ENCODE data around the gene ST6GAL2.
A peak's percentile ranks its signal among the peaks of the same experiment; 100 is the strongest.

The ST6GAL2 gene, protein sequence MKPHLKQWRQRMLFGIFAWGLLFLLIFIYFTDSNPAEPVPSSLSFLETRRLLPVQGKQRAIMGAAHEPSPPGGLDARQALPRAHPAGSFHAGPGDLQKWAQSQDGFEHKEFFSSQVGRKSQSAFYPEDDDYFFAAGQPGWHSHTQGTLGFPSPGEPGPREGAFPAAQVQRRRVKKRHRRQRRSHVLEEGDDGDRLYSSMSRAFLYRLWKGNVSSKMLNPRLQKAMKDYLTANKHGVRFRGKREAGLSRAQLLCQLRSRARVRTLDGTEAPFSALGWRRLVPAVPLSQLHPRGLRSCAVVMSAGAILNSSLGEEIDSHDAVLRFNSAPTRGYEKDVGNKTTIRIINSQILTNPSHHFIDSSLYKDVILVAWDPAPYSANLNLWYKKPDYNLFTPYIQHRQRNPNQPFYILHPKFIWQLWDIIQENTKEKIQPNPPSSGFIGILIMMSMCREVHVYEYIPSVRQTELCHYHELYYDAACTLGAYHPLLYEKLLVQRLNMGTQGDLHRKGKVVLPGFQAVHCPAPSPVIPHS

DNA sequence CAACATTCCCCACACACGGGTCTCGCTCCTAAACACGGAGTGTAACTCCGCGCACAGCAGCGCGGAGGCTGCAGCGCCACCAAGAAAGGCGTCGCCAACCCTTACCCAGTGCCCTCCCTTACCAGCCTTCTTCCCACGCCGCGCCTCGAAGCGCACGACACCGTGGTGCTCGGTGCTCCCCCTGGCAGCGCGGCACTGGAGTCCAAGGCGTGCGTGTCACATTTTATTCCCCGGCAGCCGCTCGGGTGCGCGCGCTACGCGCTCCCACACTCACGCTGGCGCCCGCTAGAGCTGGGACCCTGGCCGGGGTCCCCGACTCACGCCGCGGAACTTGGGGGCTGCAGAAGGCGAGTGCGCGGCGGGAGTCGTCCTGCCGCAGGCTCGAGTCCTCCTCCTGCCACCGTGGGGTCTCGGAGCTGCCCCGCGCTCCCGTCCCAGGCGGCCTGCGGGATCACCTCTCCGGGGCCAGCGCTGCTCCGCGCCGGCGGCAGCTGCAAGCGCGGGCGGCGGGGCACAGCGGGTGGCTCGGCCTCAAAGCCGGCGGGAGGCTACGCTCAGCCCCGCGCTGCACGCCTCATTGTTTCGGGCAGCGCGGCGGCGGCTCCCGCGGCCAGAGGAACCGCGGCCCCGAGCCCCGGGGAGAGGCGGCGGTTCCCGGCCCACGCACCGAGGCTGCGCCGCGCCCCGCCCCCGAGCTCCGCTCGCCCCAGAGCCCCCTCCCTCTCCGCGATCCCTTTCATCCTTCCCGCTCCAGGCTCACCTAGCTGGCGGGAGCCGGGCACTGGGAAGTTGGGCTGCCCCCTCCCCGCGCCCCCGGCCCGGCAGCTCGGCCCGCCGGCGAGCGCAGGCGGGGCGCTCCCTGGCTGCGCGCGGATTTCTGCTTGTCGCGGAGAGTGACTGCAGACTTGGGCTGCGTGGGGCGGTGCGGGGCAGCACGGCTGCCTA is at the start of gene ST6GAL2:
TSS of gene ST6GAL2 (minus strand) at position 197 of the 945 bp plus-strand sequence. CDS start 42,190 bp downstream, outside the sequence.
- DNase-seq: peak; percentile 50

DNA sequence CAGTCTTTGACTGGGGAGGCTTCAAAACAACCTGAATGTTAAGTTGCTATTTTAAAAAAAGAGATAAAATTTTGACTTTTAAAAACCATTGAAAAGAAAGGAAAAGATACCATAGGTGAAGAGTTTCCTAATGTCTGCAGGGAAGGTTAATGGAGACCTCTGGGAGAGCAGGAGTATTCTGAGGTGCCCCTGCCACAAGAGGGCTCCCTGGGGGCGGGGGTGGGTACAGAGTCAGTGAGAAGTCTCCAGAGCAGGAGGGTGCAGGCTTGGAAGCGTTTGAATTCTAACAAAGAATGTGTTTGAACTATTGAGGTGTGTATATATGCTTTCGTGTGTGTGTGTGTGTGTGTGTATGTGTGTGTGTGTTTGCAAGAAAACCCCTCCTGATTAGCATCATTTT is 46.7 kb upstream of the ST6GAL2 start:
- DNase-seq: no peak

DNA sequence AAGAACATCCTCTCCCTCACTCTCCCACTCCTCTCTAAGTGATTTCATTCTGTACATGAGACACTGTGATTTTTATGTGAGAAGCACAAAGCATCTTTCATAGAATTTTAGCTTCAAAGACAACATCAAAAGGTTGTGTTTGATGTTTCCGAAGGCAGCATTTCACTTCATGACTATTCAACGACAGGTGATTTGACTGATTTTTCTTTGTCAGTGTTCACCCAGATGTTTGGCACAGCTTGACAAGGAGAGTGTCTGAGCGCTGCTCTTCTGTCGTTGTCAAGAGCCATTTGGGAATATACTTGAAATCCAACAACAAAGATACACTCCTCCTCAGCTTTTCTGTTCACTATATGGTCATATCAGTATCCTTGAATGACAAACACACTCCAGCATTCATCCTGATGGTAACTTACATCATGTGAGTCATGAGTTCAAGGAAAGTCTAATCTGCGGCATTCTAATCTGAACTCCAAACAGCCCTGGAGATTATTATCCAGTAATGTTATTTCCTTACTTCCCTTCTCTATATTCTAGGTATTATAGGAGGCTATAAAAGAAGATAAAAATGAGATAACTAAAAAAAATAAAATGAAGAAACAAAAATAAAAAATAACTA is 45.9 kb upstream of the ST6GAL2 start:
- no peak for DNase-seq

DNA sequence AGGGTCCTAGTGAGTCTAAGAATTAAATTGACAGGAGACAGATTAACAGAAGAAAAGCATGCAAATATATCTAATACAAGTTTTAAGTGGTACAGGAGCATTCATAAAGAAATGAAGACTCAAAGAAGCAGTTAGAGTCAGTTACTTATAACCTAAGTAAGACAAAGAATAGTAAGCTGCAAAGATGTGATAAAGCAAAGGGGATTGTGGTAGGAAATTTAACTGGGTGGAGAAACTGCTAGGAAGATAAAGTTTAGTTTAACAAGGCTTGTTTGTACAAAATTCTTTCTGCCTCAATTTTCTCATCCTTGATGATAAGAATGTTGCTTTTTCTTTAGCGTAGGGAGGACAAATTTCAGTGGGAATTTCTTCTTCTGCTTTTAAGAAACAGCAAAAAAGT is 35.5 kb upstream of the ST6GAL2 start:
- no peak for DNase-seq

DNA sequence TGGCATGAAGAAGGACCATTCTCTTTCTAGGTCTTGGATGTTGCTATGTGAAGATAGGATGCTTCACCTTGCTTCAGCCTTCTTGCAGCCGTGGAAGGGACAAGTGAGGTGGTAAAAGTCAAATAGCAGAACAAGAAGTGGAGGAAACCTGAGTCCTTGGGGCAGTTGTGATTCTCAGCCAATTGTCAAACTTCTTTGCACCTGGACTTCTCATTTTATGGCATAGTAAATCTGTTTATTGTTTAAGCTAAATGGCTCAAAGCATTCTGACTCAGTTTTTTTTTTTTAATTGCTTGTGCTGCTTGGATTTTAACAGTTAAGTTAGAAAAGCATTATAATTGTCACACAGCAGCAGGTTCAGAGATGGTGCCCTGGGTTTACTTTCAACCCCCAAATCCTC is 33.0 kb upstream of the ST6GAL2 start:
- DNase-seq: no peak

DNA sequence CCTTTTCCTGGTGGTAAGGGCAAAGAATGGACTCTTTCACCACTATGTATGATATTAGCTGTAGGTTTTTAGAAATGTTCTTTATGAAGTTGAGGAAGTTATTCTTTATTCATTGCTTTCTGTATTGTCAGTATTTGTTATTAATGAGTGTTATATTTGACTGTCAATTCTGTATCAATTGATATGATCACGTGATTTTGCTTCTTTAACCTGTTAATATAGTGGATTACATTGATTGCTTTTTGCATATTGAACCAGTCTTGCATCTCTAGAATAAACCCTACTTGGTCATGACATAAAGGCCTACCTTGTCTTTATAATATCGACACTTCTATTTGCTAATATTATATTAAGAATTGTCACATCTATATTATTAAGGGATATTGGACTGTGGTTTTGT is 18.3 kb upstream of the ST6GAL2 start:
- DNase-seq: no peak

DNA sequence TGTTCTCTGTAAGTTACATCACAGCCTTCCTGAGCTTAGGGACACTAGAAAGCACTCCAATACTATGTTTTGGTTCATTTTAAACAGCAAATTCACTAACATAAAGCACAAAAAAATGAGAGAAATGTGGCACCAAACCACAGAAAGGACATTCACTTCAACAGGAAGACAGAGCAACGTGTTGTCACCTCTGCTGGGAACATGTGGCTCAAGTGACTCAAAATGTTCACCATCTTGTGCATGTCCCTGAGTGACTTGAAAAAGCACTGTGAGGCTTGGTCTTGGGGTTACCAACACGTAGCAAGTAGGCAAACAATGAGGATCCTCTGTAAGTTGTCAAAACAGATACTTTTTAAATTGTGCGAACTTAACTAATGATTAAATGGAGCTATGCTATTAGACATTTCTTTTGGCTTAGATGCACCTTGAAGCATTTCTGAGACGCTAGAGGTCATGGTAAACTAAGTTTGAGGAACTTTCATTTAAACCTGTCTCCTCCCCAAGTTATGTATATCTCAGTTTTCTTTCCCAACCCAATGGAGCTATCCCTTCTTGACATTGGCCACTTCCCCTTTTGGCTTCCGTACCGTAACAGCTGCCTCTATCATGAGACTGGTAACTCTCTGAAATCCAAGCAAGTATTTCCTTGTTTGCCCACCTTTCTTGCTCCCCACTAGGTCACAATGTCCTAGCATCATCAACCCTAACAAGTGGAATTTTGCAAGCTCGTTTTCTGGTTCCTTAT is 14.0 kb upstream of the ST6GAL2 start:
- no peak for DNase-seq

DNA sequence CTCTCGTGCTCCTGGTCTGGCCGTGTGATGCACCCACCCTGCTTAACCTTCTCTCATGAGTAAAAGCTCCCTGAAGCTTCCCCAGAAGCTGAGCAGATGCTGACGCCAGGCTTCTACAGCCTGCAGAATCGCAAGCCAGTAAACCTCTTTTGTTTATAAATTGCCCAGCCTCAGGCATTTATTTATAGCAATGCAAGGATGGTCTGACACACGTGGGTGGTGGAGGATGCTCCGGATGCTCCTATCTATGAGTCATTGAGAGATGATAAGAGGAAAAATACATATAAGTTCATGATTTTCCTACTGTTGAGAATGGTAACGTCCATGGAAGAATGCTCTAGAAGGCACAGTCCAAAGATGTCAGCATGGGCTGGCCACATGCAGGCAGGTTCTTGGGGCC is 8.6 kb upstream of the ST6GAL2 start:
- DNase-seq: no peak

DNA sequence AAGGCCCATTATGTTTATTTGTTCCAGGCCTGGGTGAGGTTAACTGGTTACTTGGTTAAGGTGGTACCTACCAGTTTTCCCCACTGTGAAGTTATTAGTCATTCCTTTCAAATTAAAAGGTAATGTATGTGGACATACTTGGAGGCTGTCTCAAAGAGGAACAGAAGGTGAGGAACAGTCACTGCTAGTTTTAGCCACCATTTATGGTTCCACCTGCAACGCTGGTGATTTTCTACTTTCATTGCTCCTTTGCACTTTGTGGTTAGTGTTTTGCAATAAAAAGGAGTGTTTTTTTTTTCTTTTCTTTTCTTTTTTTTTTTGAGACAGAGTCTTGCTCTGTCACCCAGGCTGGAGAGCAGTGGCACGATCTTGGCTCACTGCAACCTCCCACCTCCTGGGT is 6.1 kb upstream of the ST6GAL2 start:
- DNase-seq: no peak

DNA sequence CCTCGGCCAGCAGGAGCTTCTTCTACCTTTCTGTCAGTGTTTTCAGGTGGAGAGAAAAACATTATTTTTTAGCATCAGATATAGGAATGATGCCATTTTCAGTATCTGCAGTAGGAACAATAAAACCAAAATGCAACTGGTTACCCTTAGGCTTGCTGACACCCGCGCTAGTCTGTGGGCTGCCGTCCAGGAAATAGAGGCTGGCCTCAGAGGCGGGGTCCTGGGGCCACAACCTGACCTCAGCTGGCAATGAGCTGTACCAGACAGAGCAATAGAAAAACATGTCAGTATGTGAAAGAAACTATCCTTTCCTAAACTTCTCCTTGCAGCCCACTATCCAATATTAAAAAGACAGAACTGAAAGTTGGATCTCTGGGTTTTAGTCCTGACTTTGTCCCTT is 4.6 kb upstream of the ST6GAL2 start:
- DNase-seq: peak; percentile 44

DNA sequence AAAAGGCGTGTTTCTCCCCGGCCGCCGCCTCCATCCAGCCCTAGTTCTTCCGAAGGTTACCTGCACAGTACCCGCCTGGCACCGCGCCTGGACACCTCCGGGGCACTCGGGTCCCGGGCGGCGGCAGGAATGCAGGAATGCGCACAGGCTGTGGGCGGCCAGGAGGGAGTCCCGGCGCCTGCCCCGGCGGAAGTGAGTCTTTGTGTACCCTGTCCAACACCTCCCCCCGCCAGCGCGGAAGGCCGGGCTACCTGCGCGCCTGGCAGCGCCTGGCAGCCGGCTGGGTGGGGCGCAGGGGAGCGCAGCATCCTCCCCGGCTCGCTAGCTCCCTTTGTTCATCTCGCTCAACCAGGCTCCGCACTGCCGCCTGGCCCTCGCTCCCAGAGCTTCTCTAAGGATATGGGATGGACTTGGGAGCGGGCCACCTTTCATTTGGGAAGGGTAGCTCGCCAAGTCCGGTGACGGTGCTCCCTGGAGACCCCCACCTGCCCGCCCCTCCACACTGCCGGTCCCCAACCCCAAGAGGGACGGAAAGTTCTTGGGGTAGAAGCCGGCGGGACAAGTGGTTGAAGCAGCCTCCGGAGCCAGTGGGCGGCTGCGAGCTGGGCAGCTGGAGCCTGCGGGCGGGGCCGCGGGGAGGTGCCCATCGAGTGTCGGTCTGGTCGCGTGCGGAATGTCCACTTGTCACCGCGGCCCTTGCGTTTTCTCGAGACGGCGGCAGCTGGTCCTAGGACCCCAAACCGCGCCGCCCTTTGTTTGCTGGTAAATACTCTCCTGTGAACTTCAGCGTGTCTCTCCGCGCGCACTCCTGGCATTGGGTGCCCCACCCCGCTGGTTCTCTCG is 1.2 kb upstream of the ST6GAL2 start:
- DNase-seq: peak; percentile 53

DNA sequence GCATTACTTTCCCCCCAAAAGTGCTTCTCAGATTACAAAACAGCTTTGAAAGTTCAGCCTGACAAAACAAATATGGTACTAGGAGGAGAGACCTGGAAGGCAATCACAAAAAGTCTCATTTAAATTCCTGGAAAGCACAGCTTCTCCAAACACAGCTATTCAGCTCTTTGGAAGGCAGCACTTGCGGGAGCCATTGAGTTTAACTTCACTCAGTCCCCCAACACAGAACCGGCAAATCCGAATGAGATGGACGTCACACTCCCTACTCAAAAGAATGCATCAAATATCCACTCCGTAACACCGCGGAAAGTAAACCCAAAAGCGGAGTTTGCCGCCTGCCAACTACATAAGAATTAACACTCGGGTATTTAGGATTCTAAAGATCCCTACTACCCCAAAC is 638 bp downstream of the ST6GAL2 start:
- DNase-seq: peak; percentile 30

DNA sequence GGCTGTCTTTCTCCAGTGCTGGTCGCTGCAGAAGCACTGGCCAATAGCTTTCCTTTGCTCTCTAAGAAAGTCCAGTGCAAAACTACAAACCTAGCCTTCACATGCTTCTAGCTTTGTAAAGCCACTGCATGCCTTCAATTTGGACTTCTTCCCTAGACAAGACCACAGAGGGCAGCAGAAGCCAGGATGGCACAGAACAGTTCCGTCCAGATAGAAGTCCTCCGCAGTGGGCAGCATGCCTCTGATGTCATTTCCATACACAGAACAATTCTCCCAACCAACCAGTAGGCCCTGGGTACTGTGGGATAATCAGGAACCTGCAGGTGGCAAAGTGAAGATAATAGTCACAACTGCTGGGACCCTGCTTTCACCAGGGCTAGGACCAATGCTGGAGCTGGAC is 3.3 kb downstream of the ST6GAL2 start:
- no peak for DNase-seq

DNA sequence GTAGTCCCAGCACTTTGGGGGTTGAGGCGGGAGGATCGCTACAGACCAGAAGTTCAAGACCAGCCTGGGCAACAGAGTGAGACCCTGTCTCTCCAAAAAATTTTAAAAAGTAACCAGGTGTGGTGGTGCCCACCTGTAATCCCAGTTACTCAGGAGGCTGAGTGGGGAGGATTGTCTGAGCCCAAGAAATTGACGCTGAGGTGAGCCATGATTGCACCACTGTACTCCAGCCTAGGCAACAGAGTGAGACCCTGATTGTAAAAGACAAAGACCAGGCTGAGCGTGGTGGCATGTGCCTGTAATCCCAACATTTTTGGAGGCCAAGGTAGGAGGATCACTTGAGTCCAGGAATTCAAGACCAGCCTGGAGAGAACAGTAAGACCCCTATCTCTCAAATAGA is 7.8 kb downstream of the ST6GAL2 start:
- DNase-seq: no peak

DNA sequence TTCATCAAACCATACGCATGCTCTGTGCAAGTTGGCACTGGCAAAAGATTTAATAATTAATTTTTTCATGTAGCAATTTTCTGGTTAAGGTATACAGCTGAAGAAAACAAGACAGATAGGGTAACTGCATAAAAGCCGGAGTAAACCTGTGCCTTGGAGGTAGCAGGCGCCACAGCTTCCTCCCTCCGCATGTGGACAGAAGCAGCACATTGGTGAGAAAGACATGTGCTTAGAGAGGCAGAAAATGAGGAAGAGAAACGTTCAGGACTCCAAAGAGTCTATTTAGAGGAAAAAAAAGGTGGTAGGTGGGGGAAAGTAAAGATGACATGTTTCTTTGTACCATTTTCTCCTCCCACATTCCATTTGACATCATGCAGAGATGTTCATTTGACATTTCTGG is 9.3 kb downstream of the ST6GAL2 start:
- DNase-seq: no peak

DNA sequence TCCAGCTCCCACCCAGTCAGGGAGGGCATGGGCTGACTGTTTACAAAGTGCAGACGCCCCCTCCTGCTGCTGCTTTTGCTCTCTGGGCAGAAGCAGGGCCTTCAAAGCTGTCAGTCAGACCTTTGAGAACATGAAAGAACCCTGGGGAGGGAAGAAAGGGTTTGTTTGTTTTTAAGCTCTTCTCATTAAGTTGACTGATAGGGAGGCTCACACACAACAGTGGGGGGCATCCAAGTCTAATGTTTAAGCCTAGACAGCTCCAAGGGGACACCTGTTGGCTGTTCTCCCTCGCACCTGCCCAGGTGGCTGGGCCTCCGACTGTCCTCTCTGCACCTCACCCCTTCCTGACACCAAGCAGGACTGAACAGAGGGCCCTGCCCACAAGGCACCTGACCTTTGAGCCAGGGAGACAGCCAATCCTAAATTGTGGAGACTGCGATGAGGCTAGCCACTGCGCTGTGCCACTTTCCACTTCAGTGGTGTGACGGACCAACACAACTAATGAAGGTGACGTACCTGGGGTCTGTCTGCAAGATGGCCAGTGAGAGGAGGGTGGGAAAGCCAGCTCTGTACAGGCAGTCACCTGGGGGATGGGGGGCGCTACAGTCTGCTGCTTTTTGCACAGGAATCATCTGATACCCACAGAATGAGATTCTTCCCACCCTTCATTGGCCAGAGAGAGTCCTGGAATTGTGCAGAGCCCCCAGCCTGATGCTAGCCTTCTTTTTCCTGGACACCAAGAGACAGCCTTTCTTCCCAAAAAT is 16.3 kb downstream of the ST6GAL2 start:
- DNase-seq: no peak

DNA sequence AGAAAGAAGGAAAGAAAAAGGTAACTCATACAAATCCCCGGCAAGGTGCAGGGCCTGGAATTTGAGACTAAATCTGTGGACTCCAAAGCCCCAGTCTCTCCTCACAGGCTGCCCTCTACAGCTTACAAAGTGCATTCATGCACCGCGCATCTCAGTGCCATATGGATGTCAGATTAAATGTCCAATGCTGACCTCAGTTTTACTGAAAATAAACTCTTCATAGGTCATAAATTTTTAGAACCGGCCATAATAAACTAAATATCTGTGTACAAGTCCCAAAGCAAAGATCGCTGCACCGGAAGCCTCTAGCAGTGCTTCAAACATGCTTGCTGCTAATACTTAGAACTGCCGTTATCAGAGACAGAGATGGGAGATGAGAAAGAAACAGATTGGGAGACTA is 17.7 kb downstream of the ST6GAL2 start:
- DNase-seq: no peak

DNA sequence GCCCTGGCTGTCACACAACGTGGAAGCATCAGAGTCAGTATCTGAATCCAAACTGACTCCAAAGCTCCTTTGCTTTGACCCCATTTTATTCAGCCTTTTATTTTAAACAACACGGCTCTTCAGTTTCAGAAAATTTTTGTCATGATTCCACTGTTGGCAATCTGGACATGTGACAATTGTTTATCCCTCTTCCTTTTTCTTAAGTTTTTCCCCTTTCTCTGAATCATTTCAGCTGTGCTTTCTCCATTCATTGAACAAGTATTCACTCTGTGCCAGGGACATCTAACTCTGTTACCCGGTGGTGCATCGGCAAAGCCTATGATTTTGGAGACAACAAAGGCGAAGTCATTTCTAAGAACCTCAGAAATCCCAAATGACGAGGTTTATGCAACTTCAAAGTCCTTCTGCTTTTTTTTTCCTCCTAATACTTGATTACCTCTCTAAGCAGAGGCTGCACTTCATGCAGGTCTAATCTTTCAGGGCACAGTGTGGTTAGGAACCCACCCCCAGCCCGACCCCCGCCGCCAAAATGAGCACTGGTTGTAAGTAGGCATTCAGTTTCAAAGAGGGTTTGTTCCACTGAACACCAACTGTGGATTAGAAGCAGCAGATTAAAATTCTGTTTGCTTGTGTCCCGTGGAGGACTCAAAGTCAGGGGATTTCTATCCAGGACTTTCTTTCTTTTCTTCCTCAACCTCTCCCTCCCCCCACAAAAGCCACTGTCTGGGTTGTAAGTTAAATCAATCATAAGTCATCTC is 18.6 kb downstream of the ST6GAL2 start:
- no peak for DNase-seq

DNA sequence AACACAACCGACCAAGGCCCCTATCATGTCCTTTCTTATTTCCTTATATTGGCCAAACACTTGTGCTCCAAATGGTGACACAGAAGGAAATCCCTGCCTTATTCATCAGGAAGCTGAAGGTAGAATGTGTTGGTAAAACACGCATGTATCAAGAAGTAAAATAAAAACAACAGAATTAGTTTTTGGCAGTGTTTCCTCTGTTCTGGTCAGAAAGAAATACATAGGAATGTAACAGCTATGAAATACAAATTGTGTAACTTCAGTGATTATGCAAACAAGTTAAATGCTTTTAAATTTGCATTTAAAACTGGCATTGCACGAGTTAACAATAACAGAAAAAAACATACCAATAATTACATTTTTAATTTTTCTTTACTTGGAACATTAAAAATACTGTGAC is 19.3 kb downstream of the ST6GAL2 start:
- no peak for DNase-seq

DNA sequence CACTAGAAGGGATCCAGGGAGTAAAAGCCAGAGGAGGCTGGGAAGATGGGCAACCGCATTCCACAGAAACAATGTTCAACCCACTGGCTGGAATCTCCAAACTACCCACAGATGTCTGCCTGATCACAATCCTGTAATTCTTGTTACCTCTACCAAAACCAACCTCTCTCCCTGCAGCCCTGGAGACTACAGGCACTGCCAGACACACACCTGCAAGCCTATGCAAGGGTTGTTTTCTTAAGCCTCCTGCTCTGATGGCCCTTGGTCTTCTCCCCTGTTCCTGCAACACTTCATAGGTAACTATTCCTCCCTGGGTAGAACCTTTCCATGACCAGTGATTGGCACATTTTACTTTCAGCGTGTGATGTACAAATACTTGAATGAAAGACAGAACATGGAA is 21.9 kb downstream of the ST6GAL2 start:
- DNase-seq: no peak

Measured in femur (tissue), 1 donor.